ENCODE data around the gene CCDC74B.
"Not testable (repeated sequence)": the region's sequence is repeated elsewhere in the genome, so short reads cannot be mapped to it uniquely, and the experiment has no call there.

Gene CCDC74B

DNA sequence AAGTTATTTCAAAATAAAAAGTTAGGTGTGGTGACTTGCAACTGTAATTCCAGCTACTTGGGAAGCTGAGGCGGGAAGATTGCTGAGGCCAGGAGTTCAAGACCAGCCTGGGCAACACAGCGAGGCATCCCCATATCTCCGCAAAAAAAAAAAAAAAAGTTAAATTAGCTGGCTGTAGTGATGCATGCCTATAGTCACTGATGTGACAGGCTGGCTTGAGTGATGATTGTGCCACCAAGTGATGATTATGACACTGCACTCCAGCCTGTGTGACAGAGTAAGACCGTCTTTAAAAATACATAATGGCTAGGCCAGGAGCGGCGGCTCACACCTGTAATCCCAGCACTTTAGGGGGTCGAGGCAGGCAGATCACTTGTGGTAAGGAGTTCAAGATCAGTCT, 25.0 kb upstream of the CCDC74B start:
- TF ChIP-seq, protein P1, sequence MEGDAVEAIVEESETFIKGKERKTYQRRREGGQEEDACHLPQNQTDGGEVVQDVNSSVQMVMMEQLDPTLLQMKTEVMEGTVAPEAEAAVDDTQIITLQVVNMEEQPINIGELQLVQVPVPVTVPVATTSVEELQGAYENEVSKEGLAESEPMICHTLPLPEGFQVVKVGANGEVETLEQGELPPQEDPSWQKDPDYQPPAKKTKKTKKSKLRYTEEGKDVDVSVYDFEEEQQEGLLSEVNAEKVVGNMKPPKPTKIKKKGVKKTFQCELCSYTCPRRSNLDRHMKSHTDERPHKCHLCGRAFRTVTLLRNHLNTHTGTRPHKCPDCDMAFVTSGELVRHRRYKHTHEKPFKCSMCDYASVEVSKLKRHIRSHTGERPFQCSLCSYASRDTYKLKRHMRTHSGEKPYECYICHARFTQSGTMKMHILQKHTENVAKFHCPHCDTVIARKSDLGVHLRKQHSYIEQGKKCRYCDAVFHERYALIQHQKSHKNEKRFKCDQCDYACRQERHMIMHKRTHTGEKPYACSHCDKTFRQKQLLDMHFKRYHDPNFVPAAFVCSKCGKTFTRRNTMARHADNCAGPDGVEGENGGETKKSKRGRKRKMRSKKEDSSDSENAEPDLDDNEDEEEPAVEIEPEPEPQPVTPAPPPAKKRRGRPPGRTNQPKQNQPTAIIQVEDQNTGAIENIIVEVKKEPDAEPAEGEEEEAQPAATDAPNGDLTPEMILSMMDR (IDR thresholded peaks at IDR 0.05; ENCODE audit: low read depth, low read length, missing control alignments): no peak
- no peak for DNase-seq (ENCODE audit: low read depth)
- no peak overlapping the region for H3K4me3 ChIP-seq (ENCODE audit: low read depth, low read length)
- in situ Hi-C loops (cut with HindIII; ENCODE audit: low sequenced_read_pairs): no loop called here

DNA sequence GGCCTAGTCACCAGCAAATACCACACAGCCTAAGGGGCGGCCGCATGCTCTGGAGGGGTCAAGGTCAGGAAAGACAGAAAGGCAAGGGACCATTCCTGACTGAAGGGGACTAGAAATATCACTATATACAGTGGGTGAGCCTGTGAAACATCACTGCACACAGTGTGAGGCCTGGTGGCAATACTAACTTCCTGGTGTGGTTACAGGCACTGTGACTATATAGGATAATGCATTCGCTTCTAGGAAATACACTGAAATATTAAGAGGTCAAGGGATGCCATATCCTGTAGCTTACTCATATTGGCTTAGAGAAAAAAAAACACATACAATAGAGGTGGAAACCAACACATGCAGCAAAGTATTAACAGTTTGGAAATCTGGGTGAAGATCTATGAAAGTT, 24.3 kb upstream of the CCDC74B start:
- in situ Hi-C loops (cut with HindIII; ENCODE audit: low sequenced_read_pairs); H3K4me3 ChIP-seq (ENCODE audit: low read depth, low read length); DNase-seq (ENCODE audit: low read depth): not testable (repeated sequence)

DNA sequence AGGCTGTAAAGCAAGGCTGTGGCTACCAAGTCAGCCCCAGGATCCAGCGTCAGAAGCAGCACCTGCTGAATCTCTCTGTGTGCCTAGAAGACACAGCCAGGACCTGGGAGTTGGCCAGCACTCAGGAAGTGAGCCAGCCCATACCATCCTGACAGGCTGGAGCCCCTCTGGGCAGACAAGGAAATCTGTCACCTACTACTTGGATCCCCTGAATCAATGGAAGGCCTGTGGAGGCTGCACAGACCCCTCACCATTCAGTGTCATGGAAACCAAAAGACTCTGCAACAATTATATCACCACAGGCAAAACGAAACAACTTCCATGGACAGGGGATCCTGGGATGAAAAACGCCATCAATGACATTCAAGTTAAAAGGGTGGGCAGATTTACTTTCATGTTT, 21.7 kb upstream of the CCDC74B start:
- H3K4me3 ChIP-seq (ENCODE audit: low read depth, low read length); in situ Hi-C loops (cut with HindIII; ENCODE audit: low sequenced_read_pairs); DNase-seq (ENCODE audit: low read depth): not testable (repeated sequence)

DNA sequence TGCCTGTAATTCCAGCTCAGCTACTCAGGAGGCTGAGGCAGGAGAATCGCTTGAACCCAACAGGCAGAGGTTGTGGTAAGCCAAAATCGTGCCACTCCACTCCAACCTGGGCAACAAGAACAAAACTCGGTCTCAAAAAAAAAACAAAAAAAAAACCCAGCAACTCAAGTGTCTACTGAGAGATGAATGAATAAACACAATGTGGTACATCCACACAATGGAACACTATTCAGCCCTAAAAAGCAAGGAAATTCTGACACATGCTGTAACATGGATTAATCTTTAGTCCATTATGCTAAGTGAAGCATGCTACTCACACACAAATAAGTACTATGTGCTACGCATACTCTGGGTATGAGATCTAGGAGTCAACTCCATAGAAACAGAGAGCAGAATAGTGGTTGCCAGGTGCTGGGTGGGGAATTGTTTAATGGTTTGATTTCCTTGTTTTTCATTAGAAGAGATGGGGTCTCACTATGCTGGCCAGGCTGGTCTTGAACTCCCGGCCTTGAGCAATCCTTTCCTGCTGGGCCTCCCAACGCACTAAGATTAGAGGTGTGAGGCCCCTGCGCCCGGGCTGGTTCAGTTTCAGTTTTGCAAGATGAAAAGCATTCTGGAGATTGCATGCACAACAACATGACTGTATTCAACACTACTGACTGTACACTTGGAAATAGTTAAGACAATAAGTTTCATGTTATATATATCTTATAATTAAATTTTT, 20.5 kb upstream of the CCDC74B start:
- TF ChIP-seq, protein P1 (IDR thresholded peaks at IDR 0.05; ENCODE audit: low read depth, low read length, missing control alignments): no peak
- no peak overlapping the region for H3K4me3 ChIP-seq (ENCODE audit: low read depth, low read length)
- in situ Hi-C loops (cut with HindIII; ENCODE audit: low sequenced_read_pairs): no loop called here
- DNase-seq (ENCODE audit: low read depth): no peak

DNA sequence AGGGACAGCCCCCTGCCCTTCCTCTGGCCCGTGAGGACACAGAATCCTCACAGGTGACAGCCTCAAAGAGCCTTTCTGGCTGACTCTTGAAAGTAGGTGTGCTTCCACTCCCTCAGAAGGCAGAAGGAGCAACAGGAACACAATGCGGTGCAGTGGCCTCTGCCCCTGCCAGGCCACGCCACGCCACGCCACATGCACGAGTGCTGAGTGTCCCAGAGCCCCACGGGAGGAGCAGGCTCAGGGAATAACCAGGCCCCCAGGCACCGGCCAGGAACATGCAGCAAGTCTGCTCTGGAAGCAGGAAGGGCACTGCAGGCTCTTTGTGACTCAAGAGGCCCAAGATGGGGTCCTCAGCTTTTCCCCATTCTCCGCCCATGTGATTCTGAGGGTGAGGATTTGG, 18.1 kb upstream of the CCDC74B start:
- TF ChIP-seq, protein P1 (IDR thresholded peaks at IDR 0.05; ENCODE audit: low read depth, low read length, missing control alignments): no peak
- H3K4me3 ChIP-seq (ENCODE audit: low read depth, low read length): no peak overlapping the region
- no peak for DNase-seq (ENCODE audit: low read depth)
- in situ Hi-C loops (cut with HindIII; ENCODE audit: low sequenced_read_pairs): no loop called here

DNA sequence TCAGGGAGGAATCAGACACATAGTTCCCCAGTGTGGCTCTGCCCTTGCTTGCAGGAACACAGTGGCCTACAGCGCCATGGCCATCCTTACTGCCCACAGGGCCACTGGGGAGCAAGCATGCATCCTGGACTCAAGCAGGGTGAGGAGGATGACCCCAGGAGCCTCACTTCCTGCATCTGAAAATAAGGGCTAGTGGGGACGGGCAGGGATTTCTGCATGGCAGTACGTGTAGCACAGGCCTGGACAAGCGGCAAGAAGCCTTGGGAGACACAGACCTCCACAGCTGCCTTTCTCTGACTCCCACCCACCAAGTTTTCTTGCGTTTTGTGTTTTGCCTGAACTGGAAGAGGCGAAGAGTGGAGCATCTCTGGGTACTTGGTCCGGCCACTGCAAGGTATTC, 17.6 kb upstream of the CCDC74B start:
- H3K4me3 ChIP-seq (ENCODE audit: low read depth, low read length); in situ Hi-C loops (cut with HindIII; ENCODE audit: low sequenced_read_pairs); DNase-seq (ENCODE audit: low read depth): not testable (repeated sequence)

DNA sequence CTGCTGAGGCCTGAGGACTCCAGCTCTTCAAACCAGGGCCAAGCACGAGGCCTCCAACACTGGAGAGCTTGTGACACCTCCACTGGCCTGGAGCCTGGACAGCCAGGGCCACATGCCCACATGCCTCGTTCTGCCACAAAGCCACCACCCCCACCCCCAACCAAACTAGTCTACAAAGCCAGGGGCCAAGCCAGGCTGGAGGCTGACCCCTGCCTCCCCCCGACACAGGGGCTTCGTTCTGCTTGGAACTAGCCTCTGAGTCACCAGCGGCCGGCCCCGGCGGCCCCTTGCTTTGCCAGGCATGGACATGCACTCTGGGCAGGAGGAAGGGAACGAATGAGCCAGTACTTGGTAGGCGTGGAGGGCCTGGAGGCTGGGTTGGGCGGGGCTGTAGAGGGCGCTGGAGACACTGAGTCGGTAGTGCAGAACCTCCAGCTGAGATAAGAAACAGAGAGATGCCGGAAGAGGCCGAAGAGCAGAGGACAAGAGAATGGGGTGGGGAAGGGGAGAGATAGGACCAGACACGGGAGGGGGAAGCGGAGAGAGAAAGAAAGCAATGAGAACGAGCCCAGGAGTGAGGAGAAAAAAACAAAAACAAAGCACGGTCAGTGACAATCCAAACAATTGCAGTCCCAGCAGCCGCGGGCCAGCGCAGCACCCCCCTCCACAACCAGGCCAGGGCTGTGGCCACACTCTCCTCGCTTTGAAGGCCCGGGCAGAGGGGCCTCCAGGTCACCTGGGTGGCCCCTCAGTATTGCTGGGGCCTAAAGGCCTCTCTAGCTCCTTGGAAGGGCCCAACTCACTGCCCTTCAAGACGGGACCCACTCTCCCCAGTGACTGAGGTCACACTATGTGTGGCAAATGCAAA, 16.2 kb upstream of the CCDC74B start:
- H3K4me3 ChIP-seq (ENCODE audit: low read depth, low read length); in situ Hi-C loops (cut with HindIII; ENCODE audit: low sequenced_read_pairs); DNase-seq (ENCODE audit: low read depth): not testable (repeated sequence)

DNA sequence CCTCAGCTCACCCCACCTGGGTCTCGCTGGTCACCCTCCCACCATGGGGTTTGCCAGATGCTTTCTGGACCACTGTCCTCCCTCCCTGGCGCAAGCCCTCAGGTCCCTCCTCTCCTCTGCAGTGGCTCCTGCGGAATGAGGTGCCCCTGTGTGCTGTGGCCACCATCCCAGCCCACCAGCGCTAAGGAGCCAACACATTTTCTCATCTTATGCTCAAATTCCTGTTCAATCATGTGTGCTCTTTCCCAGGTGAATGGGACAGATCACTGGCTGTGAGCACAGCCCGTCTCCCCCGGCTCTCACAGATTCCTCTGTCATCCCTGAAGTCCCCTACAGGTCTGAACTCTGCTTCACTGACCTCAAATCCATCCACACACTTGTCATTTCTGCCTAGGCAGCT, 15.2 kb upstream of the CCDC74B start:
- no peak for DNase-seq (ENCODE audit: low read depth)
- H3K4me3 ChIP-seq (ENCODE audit: low read depth, low read length): no peak overlapping the region
- in situ Hi-C loops (cut with HindIII; ENCODE audit: low sequenced_read_pairs): no loop called here
- TF ChIP-seq, protein P1 (IDR thresholded peaks at IDR 0.05; ENCODE audit: low read depth, low read length, missing control alignments): no peak

DNA sequence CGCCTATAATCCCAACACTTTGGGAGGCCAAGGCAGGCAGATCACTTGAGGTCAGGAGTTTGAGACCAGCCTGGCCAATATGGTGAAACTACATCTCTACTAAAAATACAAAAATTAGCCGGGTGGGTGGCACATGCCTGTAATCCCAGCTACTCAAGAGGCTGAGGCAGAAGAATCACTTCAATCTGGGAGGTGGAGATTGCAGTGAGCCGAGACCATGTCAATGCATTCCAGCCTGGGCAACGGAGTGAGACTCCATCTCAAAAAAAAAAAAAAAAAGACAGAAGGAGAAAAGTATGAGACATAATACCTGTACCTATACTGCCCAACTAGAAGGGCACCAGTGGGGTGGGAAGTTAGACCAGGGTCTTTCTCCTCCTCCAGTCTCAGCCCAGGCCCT, 14.5 kb upstream of the CCDC74B start:
- in situ Hi-C loops (cut with HindIII; ENCODE audit: low sequenced_read_pairs); H3K4me3 ChIP-seq (ENCODE audit: low read depth, low read length); DNase-seq (ENCODE audit: low read depth): not testable (repeated sequence)
